Upper lobe of left lung (tissue), 4 donors: ENCODE results near the gene SSC5D.

Experiments used
- CTCF ChIP-seq, 6 experiments: fragments of 450-650 bp in 4 of 6; fragments of 200-600 bp in 2 of 6; sonication (generic) in 2 of 6; IDR thresholded peaks; one replicate each; pipeline ENCODE4 v1.5.1; 2016 to 2019; ENCODE audit warnings: antibody characterized with exemption in 6 of 6
- POLR2A ChIP-seq, 4 donors: fragments of 450-650 bp; IDR thresholded peaks; one replicate each; pipeline ENCODE4 v1.5.1; 2016 to 2017; ENCODE audit warnings: antibody characterized with exemption in 4 of 4, mild to moderate bottlenecking in 2 of 4

- TF ChIP-seq CTCF (IDR thresholded peaks at IDR 0.05) (peak; percentile 79 to 98 (median 96)), POLR2A (IDR thresholded peaks at IDR 0.05) (peak in 1 of 4 donors; percentile 75)
These were observed 28.8 kb downstream of the SSC5D start for GRCh38 chr19:55516878-55517620.
